22Rv1 (cell line): ENCODE measurements around the gene PRMT9.

ENCODE experiments used
- CTCF ChIP-seq: fragments of 450-650 bp; IDR thresholded peaks from 2 replicates; pipeline ENCODE4 v1.5.1; 2017; ENCODE audit warnings: mild to moderate bottlenecking
- ZFX ChIP-seq: fragments of 450-650 bp; IDR thresholded peaks from 2 replicates; pipeline ENCODE4 v1.6.1; 2017; ENCODE audit warnings: antibody characterized with exemption, borderline replicate concordance

GRCh38 chr4:147599206-147599605, 84.8 kb downstream of the PRMT9 start:
- TF ChIP-seq CTCF (no peak), ZFX (no peak)
